Measurements from ENCODE around the gene WDFY4.

GRCh38 chr10:48845512-48845911 lies 160.8 kb downstream of the WDFY4 start:
- TF ChIP-seq, protein P1, sequence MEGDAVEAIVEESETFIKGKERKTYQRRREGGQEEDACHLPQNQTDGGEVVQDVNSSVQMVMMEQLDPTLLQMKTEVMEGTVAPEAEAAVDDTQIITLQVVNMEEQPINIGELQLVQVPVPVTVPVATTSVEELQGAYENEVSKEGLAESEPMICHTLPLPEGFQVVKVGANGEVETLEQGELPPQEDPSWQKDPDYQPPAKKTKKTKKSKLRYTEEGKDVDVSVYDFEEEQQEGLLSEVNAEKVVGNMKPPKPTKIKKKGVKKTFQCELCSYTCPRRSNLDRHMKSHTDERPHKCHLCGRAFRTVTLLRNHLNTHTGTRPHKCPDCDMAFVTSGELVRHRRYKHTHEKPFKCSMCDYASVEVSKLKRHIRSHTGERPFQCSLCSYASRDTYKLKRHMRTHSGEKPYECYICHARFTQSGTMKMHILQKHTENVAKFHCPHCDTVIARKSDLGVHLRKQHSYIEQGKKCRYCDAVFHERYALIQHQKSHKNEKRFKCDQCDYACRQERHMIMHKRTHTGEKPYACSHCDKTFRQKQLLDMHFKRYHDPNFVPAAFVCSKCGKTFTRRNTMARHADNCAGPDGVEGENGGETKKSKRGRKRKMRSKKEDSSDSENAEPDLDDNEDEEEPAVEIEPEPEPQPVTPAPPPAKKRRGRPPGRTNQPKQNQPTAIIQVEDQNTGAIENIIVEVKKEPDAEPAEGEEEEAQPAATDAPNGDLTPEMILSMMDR (tag by site-specific recombination; IDR thresholded peaks at IDR 0.05) = no peak
- no peak for TF ChIP-seq ZNF501 (tag by site-specific recombination; IDR thresholded peaks at IDR 0.05)
- no peak for TF ChIP-seq ZNF324 (tag by site-specific recombination; IDR thresholded peaks at IDR 0.05)
- no peak for TF ChIP-seq ELK4 (IDR thresholded peaks at IDR 0.05; ENCODE audit: borderline replicate concordance, low read depth, low read length)
- no peak for TF ChIP-seq INSM2 (tag by site-specific recombination; IDR thresholded peaks at IDR 0.05)
- no peak for TF ChIP-seq HOXA7 (CRISPR knock-in tag; IDR thresholded peaks at IDR 0.05; ENCODE audit: borderline replicate concordance)
- no peak for TF ChIP-seq ZNF24 (tag by site-specific recombination; IDR thresholded peaks at IDR 0.05)
- TF ChIP-seq ZNF140 (tag by site-specific recombination; IDR thresholded peaks at IDR 0.05) = no peak

Measured in HEK293 (cell line).